Breast epithelium (tissue), 3 donors: ENCODE measurements around the gene DPYD.

Experiments
- POLR2A ChIP-seq: fragments of 450-650 bp; IDR thresholded peaks from one replicate; pipeline ENCODE4 v1.6.1; 2016; ENCODE audit warnings: antibody characterized with exemption, mild to moderate bottlenecking, moderate library complexity
- POLR2AphosphoS5 ChIP-seq, 3 donors: sonication (generic); formaldehyde crosslinking; IDR thresholded peaks; one replicate each; pipeline ENCODE4 v1.6.1; 2017; ENCODE audit warnings: antibody characterized with exemption in 3 of 3

DNA sequence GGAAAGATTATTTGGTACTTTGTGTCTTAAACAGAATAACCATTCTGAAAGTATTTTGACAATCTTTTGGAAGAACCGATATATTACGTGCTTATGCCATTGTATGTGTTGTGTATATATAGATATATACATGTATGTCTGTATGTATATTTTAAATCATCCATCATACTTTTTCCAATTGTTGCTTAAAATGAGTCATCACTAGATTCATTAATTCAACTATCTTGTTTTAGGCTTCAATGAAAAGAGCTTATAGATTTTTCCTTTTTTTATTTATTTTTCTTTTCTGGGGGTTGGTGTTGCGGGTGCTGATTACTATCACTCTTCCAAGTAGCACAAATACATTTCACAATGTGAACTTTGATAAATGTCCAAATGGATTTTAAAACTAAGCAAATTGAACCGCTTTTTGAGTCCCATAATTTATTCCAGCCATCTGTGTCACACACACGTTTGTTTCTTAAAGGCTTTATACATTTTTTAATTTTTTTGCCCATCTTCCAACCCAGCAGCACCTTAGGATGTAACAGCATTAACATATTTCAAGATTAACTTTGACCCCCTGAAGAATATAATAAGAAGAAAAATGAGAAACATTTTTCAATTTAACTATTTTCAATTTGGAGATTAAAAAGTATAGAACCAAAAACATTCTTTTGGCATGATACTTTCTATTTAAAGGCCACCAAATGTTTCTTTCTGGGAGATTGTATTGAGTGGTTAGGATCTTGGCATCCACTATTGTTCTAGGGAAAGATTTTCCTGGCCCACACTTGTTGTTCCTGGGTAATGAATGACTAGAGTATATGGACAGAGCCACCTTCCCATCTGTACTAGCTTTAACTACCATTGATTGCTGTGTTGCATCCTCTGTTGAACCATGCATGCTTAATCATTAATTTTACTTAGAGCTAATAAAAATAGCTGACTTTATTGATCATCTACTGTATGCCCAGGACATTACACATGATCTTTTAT, 9.3 kb upstream of the DPYD start:
- TF ChIP-seq POLR2AphosphoS5 (IDR thresholded peaks at IDR 0.05): no peak
- TF ChIP-seq POLR2A: no peak
